HG03354 (cell line): ENCODE data around the gene PDAP1.
A peak's percentile ranks its signal among the peaks of the same experiment; 100 is the strongest.
"Not testable (repeated sequence)": the region's sequence is repeated elsewhere in the genome, so short reads cannot be mapped to it uniquely, and the experiment has no call there.

Source experiments
- ATAC-seq: cut with Tn5 transposase; IDR thresholded peaks from one replicate; pipeline ENCODE4 v1.9.1; 2021; ENCODE audit warnings: mild to moderate bottlenecking; ENCODE audit not compliant: unreplicated experiment, poor library complexity, severe bottlenecking

PDAP1 gene

GRCh38 chr7:99408379-99409191 is at the start of gene PDAP1, which contains the start of gene BUD31:
Gene PDAP1 (minus strand): TSS chr7:99408597. CDS start chr7:99408548, 49 bp downstream.
Gene BUD31 (plus strand): TSS chr7:99408969. CDS start chr7:99411093, 2,124 bp downstream.
- peak; percentile 79 for ATAC-seq

- no peak for ATAC-seq
These were observed 49.5 kb upstream of the PDAP1 start for GRCh38 chr7:99457650-99458493.

GRCh38 chr7:99457050-99457649 is 48.8 kb upstream of the PDAP1 start:
- ATAC-seq, result no peak

GRCh38 chr7:99456288-99456687 is 47.9 kb upstream of the PDAP1 start:
- ATAC-seq, result no peak

- ATAC-seq, result no peak
These were observed 47.5 kb upstream of the PDAP1 start for GRCh38 chr7:99455874-99456273.

- no peak for ATAC-seq
These were observed 44.7 kb upstream of the PDAP1 start for GRCh38 chr7:99453105-99453504.

GRCh38 chr7:99452541-99452940 is 44.1 kb upstream of the PDAP1 start:
- no peak for ATAC-seq

GRCh38 chr7:99451936-99452335 is 43.5 kb upstream of the PDAP1 start:
- ATAC-seq, result no peak

- ATAC-seq, result no peak
These were observed 40.9 kb upstream of the PDAP1 start for GRCh38 chr7:99449326-99449725.

GRCh38 chr7:99448855-99449254 is 40.5 kb upstream of the PDAP1 start:
- ATAC-seq, result no peak

GRCh38 chr7:99447943-99448342 is 39.5 kb upstream of the PDAP1 start:
- no peak for ATAC-seq

GRCh38 chr7:99446096-99446495 is 37.7 kb upstream of the PDAP1 start:
- no peak for ATAC-seq

- ATAC-seq, result no peak
These were observed 31.8 kb upstream of the PDAP1 start for GRCh38 chr7:99440195-99440594.

- peak; percentile 93 for ATAC-seq
These were observed 30.4 kb upstream of the PDAP1 start, which contains the start of the genes CPSF4 and PTCD1 for GRCh38 chr7:99438573-99439480. Gene CPSF4 (plus strand): TSS chr7:99438943. CDS start chr7:99439083, 140 bp downstream. Gene PTCD1 (minus strand): TSS chr7:99438798. CDS start chr7:99435242, 3,556 bp downstream.

- peak; percentile 18 for ATAC-seq
These were observed 29.7 kb upstream of the PDAP1 start for GRCh38 chr7:99437946-99438572.

- ATAC-seq, result no peak
These were observed 24.8 kb upstream of the PDAP1 start for GRCh38 chr7:99433158-99433557.

GRCh38 chr7:99431756-99432540 is 23.6 kb upstream of the PDAP1 start:
- not testable (repeated sequence) for ATAC-seq

- ATAC-seq, result no peak
These were observed 21.4 kb upstream of the PDAP1 start for GRCh38 chr7:99429756-99430155.
